D341Med (cell line): ENCODE data around the gene CYB5R3.
"Not testable (repeated sequence)": the region's sequence is repeated elsewhere in the genome, so short reads cannot be mapped to it uniquely, and the experiment has no call there.

Source experiments
- DNase-seq: peaks from one replicate; pipeline ENCODE4 v3.0.0; 2012; ENCODE audit warnings: low spot score

The CYB5R3 gene

DNA sequence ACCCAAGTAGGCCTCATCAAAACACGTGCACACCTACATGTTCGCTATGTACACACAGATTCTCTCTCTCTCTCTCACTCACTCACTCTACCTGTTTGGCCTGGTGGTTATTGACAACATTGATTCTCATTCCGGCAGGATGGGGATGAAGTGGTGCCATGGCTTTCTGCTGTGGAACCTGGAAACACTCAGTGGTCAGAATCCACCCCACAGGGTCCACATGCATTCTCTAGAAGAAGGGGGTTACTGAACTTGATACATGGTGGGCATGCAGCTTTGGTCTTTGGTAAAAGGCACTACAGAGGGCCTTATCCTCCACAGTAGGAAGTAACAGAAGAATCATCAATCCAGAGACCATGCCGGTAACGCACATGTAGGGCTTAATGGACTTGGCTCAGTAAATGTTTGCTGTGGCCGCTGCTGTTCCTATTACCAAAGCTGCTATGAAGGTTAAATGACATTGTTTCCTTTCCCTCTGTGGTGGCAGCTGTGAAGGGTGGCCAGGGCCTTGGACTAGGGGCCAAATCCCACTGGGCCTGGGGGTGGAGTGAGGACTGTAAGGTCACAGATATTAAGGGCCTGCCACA, 47.2 kb downstream of the CYB5R3 start:
- no peak for DNase-seq

DNA sequence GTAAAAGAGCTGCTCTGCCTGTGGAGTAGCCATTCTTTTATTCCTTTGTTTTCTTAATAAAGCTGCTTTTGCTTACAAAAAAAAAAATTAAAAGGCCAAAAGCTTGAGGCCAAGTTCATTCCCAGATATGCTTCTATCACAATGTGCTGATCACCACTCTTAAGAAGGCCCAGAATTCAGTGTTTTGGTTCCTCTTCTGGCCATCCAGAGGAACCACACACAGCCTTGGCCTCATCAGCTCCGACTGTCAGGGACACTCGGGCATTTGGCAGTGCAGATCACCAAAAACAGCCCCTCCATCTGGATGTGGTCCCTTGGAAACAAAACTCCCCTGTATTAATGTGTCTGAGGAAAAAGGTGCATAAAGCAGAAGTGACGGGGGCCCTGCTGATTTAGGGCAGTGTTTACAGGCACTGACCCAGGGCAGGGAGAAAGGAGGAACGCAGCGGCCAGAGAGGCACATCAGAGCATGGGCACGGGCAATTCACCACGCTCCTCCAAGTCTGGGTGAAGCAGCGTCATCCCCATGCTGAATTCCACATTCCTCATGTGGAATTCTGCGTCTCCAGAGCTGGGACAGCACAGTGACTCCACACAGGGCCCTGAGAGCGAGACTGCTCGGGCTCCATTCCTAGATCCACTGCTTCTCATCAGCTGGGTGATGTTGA, 52.2 kb downstream of the CYB5R3 start:
- no peak for DNase-seq

DNA sequence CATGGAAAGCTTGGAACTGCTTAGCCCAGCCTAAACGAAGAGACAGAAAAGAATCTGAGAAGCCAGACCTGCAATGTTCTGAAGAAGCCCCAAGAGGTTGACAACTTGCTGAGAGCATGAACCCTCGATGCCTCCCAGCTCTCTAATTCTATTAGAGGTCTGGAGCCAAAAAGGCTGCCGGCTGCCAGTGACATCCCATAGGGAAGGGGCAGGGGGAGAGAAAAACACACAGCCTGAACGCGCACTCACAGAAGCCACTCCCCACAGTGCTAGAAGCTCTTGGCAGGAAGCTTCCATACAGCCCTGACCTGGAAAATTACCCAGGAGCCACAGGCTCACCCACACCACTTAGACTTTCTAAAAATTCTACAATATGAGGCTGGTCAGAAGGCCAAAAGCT, 52.9 kb downstream of the CYB5R3 start:
- no peak for DNase-seq

DNA sequence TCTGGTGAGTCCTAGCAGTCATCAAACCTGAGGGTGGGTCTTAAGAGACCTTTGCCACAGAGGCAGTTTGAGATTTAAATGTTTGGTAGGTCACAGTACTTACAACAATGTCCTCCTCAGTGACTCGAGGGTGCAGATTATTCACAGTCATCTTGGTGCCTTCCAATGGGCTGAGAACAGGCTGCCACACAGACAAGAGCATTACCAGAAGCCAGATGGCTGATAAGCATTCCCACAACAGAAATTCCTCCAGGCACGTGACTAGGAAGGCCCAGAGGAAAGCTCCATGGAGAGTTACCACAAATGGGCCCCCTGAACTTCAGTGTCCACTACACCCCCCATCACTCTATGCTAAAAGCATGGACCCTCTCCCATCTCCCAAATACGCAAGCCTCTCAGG, 53.8 kb downstream of the CYB5R3 start:
- DNase-seq, result peak; percentile 55

DNA sequence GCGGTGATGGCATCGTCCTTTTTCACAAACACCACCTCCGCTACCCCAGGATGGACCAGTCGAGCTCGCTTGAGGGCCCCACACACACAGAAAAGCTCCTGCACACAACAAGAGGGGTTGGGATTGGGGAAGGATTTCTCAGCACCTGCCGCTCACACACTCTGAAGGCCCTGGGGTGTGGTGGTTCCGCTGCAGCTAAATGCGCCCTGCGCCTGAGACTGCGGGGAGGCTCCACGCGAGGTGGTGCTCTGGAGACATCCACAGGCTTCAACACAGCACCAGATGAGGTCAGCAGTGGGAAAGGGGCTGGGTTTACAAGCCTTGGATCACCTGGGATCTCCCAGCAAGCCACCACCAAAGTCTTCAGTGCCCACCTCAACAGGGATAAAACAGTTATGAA, 57.2 kb downstream of the CYB5R3 start:
- no peak for DNase-seq

DNA sequence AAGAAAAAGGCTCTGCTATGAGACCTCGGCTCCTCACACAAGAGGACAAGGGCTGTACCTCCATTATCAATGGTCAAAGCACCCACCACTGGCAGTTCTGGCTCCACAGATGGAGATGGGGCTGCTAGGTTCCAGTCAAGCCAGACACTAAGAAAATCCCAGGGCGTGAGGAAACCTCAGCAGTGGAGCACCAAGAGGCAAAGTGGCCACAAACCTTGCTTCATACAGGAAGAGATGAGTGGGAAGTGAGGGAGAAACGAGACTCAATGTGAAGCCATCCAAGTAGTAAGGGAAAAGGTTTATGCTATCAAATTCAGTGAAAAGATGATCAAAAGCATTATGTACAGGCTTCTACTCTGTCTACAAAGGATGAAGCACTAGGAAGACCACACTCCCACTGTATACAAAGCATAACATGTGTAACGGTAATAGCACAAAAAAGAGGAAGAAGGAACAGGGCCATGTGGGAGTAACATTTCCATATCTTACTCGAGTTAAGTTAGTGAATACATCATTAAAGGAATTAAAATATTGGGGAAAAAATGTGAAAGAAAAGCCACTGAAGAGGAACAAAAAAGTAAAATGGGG, 61.5 kb downstream of the CYB5R3 start:
- no peak for DNase-seq

DNA sequence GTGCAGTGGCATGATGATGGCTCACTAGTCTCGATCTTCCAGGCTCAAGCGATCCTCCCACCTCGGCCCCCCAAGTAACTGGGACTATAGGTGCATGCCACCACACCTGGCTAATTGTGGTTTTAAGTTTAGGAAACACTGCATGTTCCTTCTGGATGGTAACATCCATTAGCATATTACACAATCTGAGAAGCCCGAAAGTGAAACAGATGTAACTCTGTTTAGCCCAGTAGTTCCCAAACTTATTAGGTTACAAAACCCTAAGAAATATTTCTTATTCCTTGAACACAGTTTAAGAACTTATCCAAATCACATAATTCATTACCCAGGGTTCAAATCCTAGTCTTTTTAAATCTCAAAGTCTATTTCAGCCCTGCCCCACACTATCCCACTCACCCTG, 62.8 kb downstream of the CYB5R3 start:
- DNase-seq, result no peak

DNA sequence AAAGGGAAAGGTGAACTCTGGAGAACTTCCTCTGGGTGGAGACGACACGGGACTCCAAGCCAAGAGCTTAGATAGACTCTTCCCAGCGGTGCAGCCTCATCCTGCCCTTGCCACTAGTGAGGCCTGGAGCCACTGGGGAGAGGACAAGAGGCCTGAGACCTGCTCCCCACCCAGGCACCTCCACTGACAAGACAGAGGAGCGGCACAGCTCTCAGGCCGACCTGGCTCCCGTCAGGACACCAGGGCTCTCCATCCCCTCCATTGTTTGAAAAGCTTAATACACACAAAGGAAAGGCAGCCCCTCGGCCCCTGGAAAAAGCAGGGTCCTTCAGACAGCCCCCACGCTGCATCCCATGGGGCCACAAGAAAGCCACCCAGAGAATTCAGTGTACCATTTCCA, 64.1 kb downstream of the CYB5R3 start:
- no peak for DNase-seq

DNA sequence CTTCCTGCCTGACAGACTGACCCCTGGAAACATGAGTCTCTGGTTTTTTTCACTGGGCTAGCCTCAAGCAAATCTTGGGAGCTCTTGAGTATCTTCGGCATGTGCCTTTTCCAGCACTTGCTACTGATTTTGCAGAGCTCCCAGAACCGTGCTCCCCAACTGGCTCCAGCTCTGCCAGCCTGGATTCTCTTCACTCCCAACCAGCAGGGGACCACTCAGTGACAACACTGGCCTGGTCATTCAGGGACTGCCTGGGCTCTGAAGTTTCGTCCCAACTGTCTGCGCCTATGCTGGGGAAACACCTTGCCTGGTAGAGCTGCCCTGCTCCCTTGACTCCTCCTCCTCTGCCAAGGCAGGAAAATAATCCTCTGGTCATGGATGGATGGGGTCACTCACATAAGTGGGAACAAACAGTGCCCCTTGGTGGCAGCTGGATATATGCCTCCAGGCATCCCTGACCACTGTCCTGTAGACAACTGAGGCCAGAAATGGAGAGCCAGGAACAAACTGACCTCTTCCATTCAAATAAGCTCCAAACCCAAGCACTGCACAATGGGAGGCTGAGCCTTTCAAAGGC, 64.7 kb downstream of the CYB5R3 start:
- no peak for DNase-seq

DNA sequence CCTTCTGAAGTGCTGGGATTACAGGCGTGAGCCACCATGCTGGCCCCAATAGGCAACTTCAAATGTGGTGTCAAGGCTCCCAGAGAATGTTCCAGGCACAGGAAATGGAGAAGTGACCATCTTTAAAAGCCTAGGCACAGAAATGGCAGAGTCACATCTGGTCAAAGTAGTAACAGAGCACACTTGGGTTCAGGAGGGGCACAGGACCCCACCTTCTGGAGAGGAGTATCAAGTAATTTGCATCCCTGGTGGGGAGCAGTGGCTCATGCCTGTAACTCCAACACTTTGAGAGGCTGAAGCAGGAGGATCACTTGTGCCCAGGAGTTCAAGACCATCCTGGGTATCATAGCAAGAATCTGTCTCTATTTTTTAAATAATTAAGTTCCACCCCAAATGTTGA, 66.2 kb downstream of the CYB5R3 start:
- DNase-seq, result no peak

DNA sequence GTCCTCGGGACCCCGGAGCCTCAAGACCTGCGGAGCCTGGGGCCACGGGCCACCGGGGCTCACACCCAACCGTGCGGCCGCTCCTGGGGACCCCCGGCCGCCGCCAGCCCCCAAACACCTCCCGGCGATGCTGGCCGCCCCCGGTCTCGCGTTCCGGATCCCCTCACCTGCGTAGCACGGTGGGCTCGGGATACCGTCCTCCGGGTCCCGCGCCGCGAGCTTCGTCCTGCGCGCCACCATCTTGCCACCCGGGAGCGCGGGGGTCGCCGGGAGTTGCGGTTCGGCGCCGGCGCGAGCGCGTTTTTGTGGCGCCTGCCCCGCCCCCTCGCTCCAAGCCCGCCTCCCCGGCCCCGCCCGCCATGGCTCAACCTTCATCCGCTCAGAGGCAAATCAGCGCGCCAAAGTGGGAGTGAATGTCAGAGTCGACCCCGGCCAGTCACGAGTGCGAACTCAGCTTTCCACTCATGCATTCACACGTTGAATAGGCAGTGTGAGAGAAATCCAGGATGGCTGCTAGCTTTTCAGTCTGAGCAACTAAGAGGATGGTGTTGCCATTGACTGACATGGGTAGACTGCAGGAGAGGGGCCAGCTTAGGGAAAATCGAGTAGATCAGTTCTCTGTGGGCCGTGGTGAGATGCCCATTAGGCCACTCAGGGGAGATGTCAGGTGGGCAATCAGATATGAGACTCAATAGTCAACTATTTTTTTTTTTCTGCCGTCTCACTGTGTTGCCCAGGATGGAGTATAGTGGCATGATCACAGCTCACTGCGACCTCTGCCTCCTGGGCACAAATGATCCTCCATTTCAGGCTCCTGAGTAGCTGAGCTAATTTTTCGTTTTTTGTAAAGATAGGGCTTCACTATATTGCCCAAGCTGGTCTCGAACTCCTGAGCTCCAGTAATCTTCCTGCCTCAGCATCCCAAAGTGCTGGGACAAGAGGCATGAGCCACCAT, 67.2 kb downstream of the CYB5R3 start:
- peak; percentile 93 for DNase-seq

DNA sequence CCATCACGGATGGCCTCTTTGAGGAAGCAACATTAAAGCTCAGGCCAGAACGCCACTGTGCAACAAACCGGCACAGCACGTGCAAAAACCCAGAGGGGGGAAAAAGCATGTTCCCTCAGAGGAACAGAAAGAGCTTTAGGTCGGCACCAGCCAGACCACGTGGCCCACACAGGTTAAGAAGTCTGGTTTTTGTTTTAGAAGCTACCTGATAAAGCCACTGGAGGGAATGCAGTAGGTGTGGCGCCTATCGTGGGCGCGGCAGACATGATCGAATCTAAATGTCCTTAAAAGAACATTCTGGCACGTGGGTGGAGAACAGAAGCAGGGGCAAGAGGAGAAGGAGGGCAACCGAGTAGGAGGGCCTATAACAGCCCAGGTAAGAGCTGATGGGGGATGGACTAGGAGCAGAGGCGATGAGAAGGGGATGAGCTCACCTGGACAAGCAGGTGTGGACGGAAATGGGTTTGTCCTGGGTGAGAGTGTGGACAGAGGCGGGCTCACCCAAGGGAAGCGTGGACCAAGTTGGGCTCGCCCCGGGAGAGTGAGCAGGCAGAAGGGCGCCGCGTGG, 67.9 kb downstream of the CYB5R3 start:
- DNase-seq, result not testable (repeated sequence)

DNA sequence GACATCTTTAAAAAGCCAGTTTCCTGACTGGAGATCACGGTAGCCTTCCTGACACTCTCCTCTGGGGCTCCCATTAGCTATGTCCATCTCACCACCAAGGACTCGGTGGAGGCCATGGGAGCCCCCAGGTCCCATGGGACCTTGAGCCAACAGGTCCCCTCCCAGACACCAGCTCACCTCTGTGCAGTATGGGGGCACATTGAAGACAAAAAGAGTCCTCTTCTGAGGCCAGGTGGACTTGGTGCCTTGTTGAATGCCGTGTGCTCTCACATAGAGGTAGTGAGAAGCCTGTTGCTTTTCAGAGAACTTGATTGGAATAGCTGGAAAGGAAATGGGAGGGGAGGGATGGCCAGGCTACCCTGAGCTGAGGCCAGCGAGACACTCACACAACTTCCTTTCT, 69.2 kb downstream of the CYB5R3 start:
- not testable (repeated sequence) for DNase-seq

DNA sequence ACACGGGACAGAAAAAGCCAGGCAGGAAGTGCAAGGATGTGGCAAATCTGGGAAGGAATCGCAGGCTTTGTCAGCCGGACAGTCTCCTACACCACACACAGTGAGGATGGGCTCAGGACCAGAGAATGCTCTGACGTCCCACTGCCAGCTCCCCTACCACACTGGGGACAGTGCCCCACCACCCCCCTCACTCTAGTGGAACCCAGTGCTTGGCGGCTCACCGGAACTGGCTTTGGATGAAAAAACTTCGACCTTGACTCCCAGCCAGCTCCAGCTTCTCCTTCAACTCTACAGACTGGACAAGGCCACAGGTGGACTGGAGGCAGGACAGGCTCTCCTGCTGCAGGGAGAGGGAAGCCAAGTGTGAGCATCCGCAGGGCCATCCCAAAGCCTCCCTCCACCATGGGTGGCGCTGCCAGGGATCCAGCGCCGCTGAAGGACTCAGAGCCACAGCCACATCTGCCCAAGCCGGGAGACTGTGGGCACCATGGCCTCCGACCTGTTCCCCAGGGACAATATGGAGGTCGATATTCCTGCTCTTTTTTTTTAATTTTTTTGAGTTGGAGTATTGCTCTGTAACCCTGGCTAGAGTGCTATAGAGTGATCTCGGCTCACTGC, 71.5 kb downstream of the CYB5R3 start:
- DNase-seq, result no peak

DNA sequence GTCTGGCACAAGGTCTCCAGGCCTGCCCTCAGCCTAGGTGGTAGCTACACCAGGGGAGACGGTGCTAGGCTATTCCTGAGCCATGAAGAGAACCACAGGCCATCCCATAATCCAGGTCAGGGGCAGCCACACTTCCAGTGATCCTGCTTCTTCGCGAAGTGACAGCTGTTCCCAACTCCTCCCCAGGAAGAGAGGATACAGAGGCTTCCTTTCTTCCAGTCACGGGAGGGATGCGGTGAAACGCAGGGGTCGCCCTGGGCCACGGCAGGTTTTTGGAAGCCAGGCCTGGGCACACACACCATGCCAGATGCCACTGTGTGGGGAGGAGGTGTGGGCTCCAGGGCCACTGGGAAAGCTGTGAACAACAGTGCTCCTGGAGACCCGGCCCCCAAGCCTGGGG, 72.1 kb downstream of the CYB5R3 start:
- not testable (repeated sequence) for DNase-seq

DNA sequence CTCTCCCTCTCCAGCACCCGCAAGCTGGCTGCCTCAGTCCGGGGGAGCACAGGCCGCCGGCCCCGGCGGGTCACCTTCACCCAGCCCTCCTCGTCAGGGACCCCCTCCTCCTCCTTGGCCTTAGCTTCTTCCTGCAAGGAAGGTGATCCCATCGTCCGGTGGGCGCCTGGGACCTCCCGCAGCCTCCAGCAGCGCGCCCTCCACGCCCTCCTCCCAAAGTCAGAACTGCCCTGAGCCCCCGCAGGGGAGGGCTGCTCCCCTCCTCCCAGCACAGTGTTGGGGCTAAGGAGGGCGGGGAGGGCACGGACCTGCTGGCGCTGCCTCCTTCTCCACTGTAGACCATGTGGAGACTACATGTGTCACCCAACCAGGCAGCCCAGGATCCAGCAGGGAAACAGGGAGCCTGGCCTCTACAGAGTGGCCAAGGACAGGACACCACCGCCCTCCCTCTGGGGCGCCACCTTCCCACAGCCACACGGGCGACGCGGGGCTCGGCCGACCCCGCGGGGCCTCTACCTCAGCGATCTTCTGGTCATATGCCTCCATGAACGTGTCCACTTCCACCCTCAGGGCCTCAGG, 73.1 kb downstream of the CYB5R3 start:
- not testable (repeated sequence) for DNase-seq

DNA sequence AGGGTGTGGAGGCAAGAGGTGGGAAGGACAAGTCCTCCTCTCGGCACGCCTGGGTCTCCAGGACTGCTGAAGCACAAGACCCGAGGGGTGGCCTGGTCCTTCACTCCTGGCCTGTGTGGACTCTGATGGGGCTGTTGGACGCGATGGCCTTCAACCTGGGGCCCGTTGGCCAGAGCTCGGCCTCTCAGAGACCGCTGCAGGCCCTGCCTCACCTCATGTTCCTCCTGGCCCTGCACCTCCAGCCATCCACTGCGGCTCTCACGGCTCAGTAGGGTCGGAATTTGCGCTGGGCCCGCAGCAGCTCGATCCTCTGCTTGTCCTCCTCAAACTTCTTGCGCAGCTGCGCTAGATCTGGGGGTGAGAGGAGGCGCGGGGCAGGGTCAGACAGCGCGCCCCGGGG, 74.7 kb downstream of the CYB5R3 start:
- not testable (repeated sequence) for DNase-seq

DNA sequence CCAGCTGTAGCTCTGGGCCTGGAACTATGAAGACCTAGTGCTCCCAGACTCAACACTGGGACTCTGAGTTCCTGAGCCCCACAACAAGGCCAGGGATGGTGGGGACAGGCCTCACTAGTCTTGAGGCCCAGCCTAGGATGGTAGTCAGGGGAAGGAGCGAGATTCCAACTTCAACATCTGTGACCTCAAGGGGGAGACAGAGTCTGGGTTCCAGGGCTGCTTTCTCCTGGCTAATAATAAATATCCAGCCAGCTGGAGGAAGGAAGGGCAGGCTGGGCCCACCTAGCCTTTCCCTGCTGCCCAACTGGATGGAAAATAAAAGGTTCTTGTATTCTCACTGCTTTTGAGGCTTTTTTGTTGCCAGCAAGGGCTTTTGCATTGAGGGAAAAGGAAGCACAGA, 75.1 kb downstream of the CYB5R3 start:
- not testable (repeated sequence) for DNase-seq

DNA sequence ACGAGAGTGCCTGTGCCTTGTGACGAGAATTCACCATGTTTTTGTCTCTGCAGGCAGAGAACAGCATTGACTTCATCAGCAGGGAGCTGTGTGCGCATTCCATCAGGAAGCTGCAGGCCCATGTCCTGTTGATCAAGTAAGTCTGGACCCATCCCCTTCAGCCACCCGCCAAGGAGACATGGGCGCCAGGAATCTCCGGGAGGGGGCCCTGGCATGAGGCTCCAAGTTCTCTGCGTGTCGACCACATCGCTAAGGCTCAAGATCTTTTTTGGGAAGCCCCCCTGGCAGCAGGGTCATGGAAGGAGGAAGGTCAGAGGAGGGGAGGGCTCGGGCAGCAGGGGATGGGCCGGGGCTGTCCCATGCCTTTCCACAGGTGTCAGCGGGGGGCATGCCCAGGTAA, 78.1 kb downstream of the CYB5R3 start:
- not testable (repeated sequence) for DNase-seq

DNA sequence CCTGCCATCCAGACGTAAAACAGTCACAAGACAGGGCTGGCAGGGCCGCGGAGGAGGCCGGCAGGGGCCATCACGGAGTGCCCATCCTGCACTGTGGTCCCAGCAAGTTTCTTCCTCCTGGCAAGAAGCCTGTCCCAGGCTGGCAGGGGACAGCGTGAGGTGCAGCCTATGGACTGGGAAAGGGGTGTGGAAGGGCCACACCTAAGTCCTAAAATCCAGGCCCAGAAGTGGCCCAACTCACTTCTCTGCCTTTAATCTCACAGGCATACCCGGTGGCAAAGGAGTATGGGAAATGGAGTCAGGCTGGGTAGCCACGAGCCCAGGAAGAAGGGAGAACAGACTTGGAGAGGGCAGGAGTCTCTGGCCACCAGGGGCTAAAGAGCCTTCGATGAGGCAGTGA, 78.6 kb downstream of the CYB5R3 start:
- DNase-seq, result not testable (repeated sequence)

DNA sequence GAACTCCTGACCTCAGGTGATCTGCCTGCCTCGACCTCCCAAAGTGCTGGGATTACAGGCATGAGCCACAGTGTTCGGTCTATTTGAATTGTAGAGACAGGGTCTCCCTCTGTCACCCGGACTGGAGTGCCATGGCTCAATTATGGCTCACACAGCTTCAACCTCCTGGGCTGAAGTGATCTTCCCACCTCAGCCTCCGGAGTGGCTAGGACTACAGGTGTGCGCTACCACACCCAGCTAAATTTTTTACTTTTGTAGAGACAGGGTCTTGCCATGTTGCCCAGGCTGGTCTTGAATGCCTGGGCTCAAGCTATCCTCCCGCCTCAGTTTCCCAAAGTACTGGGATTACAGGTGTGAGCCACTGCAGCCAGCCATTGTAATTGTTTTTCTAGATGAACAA, 81.2 kb downstream of the CYB5R3 start:
- not testable (repeated sequence) for DNase-seq
